Activated T-cell treated with anti-CD3 and anti-CD28 coated beads, Interleukin-2, amount 50 U/mL, for 48 hours (primary cell): Measurements from ENCODE around the gene HHIPL1.
"Not testable (repeated sequence)": the region's sequence is repeated elsewhere in the genome, so short reads cannot be mapped to it uniquely, and the experiment has no call there.

ENCODE experiments used
- DNase-seq, 2 experiments: peaks; one replicate each; pipeline ENCODE4 v3.0.0-alpha.2; 2020

Gene HHIPL1

DNA sequence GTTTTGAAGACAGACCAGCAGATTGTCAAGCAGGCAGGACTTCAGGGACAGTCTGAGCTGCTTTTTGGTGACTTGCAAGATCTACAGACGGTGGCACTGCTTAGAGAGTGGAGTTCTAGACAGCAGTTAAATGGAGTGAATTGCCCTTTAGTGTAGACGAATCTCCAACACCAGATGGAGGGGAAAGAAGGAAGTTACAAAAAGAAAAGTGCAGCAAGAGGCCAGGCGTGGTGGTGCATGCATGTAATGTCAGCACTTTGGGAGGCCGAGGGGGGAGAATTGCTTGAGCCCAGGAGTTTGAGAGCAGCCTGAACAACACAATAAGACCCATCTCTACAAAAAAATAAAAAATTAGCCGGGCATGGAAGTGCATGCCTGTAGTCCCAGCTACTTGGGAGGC, 8.4 kb upstream of the HHIPL1 start:
- no peak for DNase-seq

- DNase-seq: no peak
These were observed 7.3 kb upstream of the HHIPL1 start for GRCh38 chr14:99637624-99638023.

- DNase-seq: not testable (repeated sequence)
These were observed 2.2 kb upstream of the HHIPL1 start for GRCh38 chr14:99642771-99643170.

DNA sequence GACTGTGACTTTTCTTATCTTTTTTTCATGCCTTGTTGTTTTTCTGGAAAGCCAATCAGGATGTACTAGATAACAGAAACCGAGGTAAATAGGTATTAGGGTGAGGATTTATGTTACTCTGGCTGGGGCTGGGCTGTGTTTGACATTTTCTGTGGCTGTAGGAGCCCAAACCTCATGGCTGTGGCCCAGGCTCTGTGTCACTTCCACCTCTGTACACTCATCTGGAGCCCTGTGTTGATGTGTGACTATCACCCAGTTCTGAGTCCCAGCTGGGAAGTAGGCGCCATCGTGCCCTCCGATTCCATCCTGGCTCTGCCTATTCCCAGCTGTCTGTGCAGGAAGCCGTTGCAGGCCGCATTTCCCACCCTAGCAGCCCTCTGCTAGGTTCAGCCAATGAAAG, 1.6 kb upstream of the HHIPL1 start:
- no peak for DNase-seq

DNA sequence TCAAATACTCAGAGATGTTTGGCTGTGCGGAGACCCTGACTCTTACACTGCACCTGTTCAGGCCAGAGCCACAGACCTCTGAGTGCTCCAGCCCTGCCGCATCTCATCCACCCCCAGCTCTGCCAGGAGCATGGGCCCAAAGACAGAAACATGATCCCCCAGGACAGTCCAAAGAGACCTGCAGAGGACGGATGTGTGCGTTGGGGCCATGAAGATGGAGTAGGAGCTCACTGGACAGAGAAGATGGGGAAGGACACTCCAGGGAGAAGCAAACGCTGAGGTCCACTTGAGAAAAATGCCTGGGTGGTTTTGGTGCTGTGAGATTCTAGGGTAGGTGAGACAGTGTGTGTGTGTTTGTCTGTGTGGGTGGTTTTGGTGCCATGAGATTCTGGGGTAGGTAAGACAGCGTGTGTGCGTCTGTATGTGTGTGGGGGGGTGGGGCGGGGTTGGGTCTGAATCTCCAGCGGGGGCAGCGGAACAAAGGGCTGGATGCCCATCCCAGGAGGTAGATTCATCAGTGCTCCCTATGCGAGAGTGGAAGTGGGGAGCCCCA, 818 bp upstream of the HHIPL1 start:
- DNase-seq: no peak

- no peak for DNase-seq
These were observed 896 bp downstream of the HHIPL1 start for GRCh38 chr14:99645545-99646505.

- DNase-seq: no peak
These were observed 2.5 kb downstream of the HHIPL1 start for GRCh38 chr14:99647411-99647810.

GRCh38 chr14:99648027-99648784, 3.3 kb downstream of the HHIPL1 start:
- no peak for DNase-seq

GRCh38 chr14:99649219-99649618, 4.3 kb downstream of the HHIPL1 start:
- no peak for DNase-seq

DNA sequence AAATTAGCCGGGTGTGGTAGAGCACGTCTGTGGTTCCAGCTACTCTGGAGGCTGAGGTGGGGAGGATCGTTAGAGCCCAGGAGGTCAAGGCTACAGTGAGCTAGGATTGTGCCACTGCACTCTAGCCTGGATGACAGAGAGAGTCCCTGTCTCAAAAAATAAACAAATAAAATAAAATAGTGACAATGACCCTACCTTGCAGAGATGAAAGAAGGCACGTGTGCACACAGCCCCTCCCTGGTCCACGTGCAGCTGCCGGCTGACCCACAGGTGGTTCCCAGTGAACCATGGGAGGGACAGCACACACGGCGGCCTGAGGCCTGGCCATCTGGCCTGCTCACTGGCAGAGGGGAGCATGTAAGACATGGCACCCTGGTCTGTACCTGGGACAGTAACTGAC, 4.7 kb downstream of the HHIPL1 start:
- DNase-seq: no peak

GRCh38 chr14:99650189-99650588, 5.3 kb downstream of the HHIPL1 start:
- no peak for DNase-seq

GRCh38 chr14:99651953-99652746, 7.2 kb downstream of the HHIPL1 start:
- DNase-seq: no peak

- no peak for DNase-seq
These were observed 9.5 kb downstream of the HHIPL1 start for GRCh38 chr14:99654235-99654985.

- no peak for DNase-seq
These were observed 10.6 kb downstream of the HHIPL1 start for GRCh38 chr14:99655521-99655920.

DNA sequence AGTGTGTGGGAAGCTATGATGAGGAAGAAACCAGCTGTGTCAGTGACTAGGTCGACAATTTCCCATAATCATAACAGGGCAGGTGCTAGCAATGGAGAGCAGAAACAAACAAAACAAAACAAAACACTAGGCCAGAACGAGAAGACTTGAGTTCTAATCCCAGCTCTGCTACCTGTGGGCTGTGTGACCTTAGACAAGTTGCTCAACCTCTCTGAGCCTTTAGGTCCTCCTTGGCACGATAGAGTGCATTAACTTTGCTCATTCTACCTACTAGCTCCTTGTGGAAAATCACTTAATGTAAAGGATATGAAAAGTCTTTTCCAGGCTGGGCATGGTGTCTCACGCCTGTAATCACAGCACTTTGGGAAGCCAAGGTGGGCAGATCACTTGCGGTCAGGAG, 11.2 kb downstream of the HHIPL1 start:
- DNase-seq: no peak

DNA sequence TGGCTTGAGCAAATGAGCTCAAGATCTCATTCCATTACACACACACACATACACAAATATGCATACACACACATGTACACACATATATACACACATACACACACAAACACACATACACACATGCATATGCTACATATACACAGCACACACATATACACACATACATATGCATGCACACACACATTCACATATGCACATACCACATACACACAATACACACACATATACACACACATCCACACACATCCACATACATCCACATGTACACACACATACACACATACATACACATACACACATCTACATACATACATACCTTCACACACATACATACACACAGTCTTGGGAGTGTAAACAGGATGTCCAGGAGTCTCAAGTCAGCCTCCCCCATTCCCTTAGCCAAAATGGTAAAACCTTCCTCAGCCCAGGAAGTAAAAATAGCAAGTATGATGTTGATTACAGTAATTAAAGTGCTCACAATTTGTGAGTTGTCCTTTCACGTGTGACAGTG, 12.8 kb downstream of the HHIPL1 start:
- no peak for DNase-seq

DNA sequence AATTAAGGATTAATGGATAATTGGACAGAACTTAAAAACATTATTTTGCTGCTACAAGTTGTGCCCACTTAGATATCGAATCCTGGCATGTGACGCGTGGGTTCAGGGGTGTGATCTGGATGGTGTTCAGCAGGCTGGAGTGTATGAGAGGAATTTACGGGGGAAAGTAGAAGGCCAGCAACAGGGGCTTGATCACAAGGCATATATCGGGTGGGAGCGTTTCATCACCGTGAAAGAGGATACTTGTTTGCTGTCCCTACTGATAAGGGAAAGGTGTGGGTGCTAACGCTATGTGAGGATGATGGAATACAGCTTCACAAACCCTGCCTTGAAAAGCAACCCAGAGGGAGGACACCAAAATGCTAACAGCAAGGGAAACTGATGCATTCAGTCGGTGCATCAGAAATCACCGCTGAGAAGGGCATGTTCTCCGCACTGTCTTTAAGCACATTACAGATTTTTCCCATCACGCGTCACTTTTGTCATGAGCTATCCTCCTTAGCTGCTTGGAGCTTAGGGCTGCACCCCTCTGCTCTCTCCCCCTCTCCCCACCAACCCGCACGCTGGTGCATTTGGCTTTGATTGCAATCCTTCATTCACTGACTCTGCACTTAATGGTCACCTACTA, 13.4 kb downstream of the HHIPL1 start:
- no peak for DNase-seq

- no peak for DNase-seq
These were observed 14.4 kb downstream of the HHIPL1 start for GRCh38 chr14:99659333-99659741.

DNA sequence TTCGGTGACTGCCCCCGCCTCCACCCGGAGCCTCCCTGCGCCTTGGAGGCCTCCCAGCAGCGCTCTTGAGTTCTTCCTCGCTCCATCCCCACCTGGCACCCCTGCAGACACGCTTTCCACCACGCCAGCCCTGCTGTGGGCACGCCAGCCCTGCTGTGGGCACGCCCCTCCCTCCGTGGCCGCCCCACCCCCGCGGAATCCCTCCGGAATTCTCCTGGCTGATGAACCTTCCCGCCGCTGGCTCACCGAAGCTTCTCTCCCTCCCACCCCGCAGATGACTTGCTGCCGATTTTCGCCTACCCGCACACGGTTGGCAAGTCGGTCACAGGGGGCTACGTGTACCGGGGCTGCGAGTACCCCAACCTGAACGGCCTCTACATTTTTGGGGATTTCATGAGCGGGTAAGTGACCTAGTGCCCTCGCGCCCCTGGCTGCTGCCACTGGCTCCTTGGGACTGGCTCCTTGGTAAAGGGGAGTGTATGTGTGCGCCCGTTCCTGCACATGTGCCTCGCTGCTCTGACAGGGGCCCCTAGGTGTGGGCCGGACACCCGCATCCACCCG, 15.2 kb downstream of the HHIPL1 start:
- no peak for DNase-seq

- DNase-seq: no peak
These were observed 15.9 kb downstream of the HHIPL1 start for GRCh38 chr14:99660794-99661193.

- not testable (repeated sequence) for DNase-seq
These were observed 16.3 kb downstream of the HHIPL1 start for GRCh38 chr14:99661206-99661605.
